Body of pancreas (tissue), 4 donors: ENCODE results near the gene BRPF1.

Experiments used
- POLR2A ChIP-seq, 3 donors: fragments of 450-650 bp; IDR thresholded peaks; one replicate each; pipeline ENCODE4 v1.6.1; 2016; ENCODE audit warnings: antibody characterized with exemption in 3 of 3, mild to moderate bottlenecking in 2 of 3
- TF ChIP-seq, protein P1 (sequence below), 7 experiments: fragments of 450-650 bp in 4 of 7; fragments of 200-600 bp in 3 of 7; sonication (generic) in 3 of 7; IDR thresholded peaks; one replicate each; pipeline ENCODE4 v1.5.1; 2016 to 2019; ENCODE audit warnings: antibody characterized with exemption in 7 of 7

DNA sequence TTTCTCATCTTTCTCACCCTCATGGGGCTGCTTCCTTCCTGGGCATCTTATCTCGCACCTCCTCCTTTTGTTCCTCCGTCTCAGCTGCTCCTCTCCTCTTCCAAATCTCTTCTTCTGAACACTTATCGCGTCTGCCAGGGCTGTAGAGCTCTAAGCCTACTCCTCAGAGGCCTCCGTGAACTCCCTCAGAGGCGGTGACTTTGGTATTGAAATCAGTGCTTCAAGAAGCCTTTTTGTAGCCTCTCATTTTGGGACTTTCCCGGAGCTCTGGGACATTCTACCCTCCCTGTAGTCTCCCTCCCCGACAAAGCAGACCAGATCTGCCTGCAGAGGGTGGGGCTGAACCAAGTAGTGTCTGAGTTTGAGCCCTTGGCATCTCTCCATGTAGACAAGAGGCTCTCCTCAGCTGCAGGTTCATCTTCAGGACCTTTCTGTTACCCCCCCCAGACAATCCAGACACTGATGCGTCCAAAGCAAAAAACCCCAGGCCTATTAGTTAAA lies 45.4 kb upstream of the BRPF1 start:
- TF ChIP-seq, protein P1, sequence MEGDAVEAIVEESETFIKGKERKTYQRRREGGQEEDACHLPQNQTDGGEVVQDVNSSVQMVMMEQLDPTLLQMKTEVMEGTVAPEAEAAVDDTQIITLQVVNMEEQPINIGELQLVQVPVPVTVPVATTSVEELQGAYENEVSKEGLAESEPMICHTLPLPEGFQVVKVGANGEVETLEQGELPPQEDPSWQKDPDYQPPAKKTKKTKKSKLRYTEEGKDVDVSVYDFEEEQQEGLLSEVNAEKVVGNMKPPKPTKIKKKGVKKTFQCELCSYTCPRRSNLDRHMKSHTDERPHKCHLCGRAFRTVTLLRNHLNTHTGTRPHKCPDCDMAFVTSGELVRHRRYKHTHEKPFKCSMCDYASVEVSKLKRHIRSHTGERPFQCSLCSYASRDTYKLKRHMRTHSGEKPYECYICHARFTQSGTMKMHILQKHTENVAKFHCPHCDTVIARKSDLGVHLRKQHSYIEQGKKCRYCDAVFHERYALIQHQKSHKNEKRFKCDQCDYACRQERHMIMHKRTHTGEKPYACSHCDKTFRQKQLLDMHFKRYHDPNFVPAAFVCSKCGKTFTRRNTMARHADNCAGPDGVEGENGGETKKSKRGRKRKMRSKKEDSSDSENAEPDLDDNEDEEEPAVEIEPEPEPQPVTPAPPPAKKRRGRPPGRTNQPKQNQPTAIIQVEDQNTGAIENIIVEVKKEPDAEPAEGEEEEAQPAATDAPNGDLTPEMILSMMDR (IDR thresholded peaks at IDR 0.05): no peak
- no peak for TF ChIP-seq POLR2A (IDR thresholded peaks at IDR 0.05)
